Fibroblast of pulmonary artery (primary cell): ENCODE measurements around the gene CD6.
A peak's percentile ranks its signal among the peaks of the same experiment; 100 is the strongest.

ENCODE experiments used
- DNase-seq: peaks from one replicate; pipeline ENCODE4 v3.0.0-alpha.2; 2010; ENCODE audit warnings: low read depth
- H3K4me3 ChIP-seq: replicated peaks from 2 replicates; pipeline ENCODE4 v1.5.1; 2011; ENCODE audit warnings: low read depth, mild to moderate bottlenecking, control low read depth, low read length, moderate library complexity
- TF ChIP-seq, protein P1 (sequence below): IDR thresholded peaks from 2 replicates; pipeline ENCODE4 v1.5.1; 2011; ENCODE audit warnings: mild to moderate bottlenecking, control low read depth, low read length, inconsistent platforms; ENCODE audit errors: missing control alignments

CD6 gene

DNA sequence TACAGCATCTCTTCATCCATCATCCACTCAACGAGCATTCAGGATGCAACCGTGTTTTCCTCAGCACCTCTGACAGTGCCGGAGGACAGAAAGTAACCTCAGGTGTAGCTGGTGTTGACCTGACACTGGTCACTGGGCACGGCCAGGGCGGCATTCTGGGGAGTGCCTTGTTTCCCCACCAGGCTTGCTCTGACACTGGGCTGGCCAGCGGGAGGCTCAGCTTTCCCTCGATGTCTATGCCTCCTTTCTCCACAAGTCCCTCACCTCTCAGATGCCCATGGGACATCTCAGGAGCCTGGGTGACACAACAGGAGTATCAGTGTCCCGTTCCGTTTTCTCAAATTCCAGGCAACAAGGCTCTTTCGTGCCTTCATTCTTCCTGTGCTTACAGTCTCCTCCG, 28.9 kb downstream of the CD6 start:
- TF ChIP-seq, protein P1, sequence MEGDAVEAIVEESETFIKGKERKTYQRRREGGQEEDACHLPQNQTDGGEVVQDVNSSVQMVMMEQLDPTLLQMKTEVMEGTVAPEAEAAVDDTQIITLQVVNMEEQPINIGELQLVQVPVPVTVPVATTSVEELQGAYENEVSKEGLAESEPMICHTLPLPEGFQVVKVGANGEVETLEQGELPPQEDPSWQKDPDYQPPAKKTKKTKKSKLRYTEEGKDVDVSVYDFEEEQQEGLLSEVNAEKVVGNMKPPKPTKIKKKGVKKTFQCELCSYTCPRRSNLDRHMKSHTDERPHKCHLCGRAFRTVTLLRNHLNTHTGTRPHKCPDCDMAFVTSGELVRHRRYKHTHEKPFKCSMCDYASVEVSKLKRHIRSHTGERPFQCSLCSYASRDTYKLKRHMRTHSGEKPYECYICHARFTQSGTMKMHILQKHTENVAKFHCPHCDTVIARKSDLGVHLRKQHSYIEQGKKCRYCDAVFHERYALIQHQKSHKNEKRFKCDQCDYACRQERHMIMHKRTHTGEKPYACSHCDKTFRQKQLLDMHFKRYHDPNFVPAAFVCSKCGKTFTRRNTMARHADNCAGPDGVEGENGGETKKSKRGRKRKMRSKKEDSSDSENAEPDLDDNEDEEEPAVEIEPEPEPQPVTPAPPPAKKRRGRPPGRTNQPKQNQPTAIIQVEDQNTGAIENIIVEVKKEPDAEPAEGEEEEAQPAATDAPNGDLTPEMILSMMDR, result no peak
- no peak overlapping the region for H3K4me3 ChIP-seq
- no peak for DNase-seq

DNA sequence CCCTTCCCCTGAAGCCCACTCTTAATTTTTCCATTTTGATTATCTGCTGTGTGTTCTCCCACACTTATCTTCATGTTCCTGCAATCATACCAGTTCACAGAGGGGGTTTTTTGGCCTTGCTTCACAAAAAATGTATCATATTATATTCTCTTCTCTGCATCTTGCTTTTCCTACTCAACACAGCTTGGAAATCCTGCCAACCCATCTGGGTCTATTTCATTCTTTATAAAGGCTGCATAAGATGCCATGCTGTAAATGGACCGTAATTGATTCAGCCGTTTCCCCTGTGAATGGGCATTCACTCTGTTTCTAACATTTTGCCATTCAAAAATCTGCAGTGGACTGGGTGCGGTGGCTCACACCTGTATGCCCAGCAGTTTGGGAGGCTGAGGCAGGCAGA, 30.5 kb downstream of the CD6 start:
- no peak for DNase-seq
- H3K4me3 ChIP-seq, result no peak overlapping the region
- TF ChIP-seq, protein P1, result no peak

DNA sequence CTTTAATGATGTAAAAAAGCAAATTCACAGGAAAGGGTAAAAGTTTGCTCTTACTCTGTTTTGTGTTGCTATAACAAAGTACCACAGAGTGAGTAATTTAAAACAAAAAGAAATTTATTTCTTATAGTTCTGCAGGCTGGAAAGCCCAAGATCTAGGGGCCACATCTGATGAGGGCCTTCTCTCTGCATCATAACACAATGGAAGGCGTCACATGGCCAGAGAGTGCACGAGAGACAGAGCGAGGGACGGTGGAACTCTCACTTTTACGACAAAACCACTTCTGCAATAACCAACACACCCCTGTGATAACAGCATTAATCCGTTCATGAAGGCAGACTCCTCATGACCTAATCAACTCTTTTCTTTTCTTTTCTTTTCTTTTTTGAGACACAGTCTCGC, 31.1 kb downstream of the CD6 start:
- no peak for DNase-seq
- TF ChIP-seq, protein P1, result no peak

DNA sequence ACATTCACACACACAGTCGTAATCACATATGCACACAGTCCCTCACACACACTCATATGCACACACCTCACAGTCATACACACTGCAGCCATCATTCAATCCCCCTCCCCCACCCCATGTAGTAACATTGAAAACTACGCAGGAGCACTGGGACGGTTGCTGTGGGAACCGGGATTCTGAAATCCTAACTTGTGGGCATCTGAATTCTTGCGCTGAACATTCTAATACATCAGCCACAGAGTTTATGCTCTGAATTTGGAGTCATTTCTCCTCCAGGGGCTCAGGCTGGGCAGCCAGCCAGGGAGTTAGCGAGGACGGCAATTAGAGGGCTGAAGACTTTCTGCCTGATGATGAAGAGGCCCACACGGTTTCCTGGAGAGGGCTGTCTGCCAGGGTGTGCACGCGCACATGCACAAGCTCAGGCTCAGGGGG, 32.7 kb downstream of the CD6 start:
- H3K4me3 ChIP-seq, result no peak overlapping the region

More for the DNA sequence above, 31.1 kb downstream of the CD6 start:
- no peak overlapping the region for H3K4me3 ChIP-seq

DNA sequence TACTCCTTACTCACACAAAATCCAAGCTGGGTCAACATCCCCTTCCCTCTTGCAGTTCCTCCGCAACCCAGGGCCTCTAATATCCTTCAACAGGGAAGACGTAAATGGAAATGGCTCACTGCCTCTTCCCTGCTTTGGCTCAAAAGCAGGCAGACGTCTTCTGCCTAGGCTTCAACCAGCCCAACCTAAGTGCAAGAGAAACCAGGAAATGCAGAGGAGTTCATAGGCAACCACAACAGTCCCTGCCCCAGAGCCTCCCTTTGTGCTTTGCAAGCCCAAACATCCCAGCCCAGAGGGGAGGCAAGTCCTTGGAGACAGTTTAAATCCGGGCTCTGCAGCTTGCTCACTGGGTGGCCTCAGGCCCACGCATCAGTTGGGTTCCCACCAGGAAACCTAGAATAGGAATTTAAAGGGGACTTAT, 33.3 kb downstream of the CD6 start:
- TF ChIP-seq, protein P1, result no peak
- peak; percentile 31 for DNase-seq
- no peak overlapping the region for H3K4me3 ChIP-seq

More for the DNA sequence above, 32.7 kb downstream of the CD6 start:
- DNase-seq, result peak; percentile 50
- TF ChIP-seq, protein P1, result no peak

DNA sequence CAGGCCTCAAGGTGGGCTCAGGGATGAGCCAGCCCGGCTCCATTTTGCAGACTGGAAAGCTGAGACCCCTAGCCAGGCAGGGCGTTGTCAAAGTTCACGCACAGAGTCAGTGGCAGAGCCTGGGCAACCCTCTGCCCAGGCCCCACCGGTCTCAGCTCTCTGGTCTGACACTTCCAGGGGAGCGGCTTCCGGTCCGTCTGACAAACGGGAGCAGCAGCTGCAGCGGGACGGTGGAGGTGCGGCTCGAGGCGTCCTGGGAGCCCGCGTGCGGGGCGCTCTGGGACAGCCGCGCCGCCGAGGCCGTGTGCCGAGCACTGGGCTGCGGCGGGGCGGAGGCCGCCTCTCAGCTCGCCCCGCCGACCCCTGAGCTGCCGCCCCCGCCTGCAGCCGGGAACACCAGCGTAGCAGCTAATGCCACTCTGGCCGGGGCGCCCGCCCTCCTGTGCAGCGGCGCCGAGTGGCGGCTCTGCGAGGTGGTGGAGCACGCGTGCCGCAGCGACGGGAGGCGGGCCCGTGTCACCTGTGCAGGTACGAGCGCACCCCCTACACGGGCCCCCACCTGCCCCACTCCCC, 36.0 kb downstream of the CD6 start:
- TF ChIP-seq, protein P1, result no peak
- DNase-seq, result no peak

More for the DNA sequence above, 36.0 kb downstream of the CD6 start:
- H3K4me3 ChIP-seq, result no peak overlapping the region
